OCI-LY3 (cell line): ENCODE results near the gene CPSF7.

Source experiments
- CTCF ChIP-seq: fragments of 200-600, 300-600 bp; sonication (generic); IDR thresholded peaks from 2 replicates; pipeline ENCODE4 v1.5.1; 2014; ENCODE audit warnings: antibody characterized with exemption, low read length, low read depth
- EZH2phosphoT487 ChIP-seq: fragments of 200-600 bp; shearing (Covaris generic); IDR thresholded peaks from 2 replicates; pipeline ENCODE4 v1.6.1; 2018; ENCODE audit warnings: antibody characterized with exemption, mixed run types, low read depth

GRCh38 chr11:61384271-61385242, 45.2 kb downstream of the CPSF7 start:
- TF ChIP-seq CTCF = peak; percentile 44
- TF ChIP-seq EZH2phosphoT487 = no peak
